Measurements from ENCODE around the gene JPH4.

GRCh38 chr14:23538050-23538718, 40.4 kb downstream of the JPH4 start:
- TF ChIP-seq CTCF (IDR thresholded peaks at IDR 0.05) = no peak
- TF ChIP-seq EZH2 (IDR thresholded peaks at IDR 0.05; ENCODE audit: borderline replicate concordance, insufficient read depth, low read depth, low read length, poor library complexity, severe bottlenecking) = no peak
